C4-2B (cell line): ENCODE data around the gene CTCFL.

Experiments used
- ZFX ChIP-seq: fragments of 450-650 bp; IDR thresholded peaks from 2 replicates; pipeline ENCODE4 v1.6.1; 2017
- TF ChIP-seq, protein P1 (sequence below): fragments of 450-650 bp; conservative IDR thresholded peaks from 2 replicates; pipeline ENCODE4 v1.5.1; 2017; ENCODE audit warnings: mild to moderate bottlenecking

DNA sequence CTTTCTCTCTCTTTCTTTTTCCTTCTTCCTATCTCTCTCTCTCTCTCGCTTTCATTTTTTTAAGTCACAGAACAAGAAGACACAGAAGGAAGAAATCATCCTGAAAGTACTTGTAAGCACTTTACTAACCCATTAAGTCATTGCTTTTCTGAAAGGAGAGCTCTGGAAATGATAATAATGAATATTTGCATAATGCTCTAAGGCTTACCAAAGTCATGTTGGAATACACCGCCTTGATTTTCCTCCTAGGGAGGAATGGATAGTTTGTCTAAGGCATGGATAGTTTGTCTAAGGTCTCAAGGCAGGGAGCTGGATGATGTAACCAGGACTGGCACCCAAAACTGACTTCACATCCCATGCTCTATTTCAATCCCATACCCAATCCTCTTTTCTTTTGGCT lies 12.9 kb upstream of the CTCFL start:
- TF ChIP-seq, protein P1, sequence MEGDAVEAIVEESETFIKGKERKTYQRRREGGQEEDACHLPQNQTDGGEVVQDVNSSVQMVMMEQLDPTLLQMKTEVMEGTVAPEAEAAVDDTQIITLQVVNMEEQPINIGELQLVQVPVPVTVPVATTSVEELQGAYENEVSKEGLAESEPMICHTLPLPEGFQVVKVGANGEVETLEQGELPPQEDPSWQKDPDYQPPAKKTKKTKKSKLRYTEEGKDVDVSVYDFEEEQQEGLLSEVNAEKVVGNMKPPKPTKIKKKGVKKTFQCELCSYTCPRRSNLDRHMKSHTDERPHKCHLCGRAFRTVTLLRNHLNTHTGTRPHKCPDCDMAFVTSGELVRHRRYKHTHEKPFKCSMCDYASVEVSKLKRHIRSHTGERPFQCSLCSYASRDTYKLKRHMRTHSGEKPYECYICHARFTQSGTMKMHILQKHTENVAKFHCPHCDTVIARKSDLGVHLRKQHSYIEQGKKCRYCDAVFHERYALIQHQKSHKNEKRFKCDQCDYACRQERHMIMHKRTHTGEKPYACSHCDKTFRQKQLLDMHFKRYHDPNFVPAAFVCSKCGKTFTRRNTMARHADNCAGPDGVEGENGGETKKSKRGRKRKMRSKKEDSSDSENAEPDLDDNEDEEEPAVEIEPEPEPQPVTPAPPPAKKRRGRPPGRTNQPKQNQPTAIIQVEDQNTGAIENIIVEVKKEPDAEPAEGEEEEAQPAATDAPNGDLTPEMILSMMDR = no peak
- TF ChIP-seq ZFX = no peak
